GM18519 (cell line): ENCODE data around the gene LHFPL2.
"Not testable (repeated sequence)": the region's sequence is repeated elsewhere in the genome, so short reads cannot be mapped to it uniquely, and the experiment has no call there.

Experiments used
- ATAC-seq: cut with Tn5 transposase; IDR thresholded peaks from one replicate; pipeline ENCODE4 v1.9.1; 2021; ENCODE audit warnings: mild to moderate bottlenecking, moderate library complexity; ENCODE audit not compliant: unreplicated experiment, low FRiP score

LHFPL2 gene

DNA sequence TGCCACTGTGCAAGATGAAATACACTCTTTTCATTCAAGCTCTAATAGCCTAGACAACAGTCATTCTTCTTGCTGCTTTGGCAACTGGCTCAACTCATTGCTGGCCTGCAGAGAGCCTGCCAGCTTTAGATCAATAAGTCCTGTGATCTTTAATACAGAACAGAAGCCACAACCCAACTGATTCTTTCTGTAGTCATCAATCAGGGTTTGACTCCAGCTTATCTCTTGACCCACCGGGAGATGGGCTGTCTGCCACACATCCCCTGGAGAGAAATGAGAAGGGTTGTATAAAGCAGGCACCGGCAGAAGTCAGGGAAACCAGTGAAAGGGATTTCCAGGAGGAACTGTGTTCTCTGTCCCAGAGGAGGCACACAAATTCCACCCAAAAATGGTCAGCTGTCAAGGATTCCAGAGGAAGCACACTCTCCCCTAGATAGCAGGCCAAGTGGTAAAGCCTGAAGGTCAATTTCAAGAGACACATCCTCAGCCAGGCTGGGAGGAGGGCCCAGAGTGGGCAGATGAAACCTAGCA is 24.5 kb downstream of the LHFPL2 start:
- ATAC-seq, result no peak

DNA sequence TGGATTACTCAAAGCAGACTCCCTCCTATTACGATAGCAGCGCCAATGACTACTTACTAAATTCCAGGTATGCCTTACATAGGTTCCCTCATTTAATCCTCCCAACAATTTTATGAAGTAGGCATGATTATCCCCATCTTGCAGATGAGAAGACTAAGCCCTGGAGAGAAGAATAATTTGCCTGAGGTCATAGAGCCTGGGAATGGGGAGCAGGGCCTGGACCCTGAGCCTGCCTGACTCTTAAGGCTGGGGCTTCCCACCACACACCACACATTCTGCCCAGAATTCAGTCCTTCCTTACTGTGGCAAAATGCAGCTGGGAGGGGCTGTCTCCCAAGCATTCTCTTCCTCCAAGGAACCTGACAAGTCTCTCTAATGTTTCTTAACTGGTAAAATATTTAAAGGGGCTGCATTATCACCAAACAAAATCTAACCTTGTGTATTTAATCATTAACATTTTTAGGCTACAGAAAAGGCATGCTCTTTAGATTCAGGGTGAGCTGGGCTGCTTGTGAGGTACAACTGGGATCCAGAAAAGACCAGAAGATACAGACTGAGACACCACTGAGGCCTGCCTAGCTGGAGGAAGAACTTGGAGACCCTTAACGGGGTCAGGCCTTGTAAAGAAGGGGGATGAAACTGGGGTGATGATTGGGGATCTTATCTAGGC is 26.1 kb downstream of the LHFPL2 start:
- no peak for ATAC-seq

DNA sequence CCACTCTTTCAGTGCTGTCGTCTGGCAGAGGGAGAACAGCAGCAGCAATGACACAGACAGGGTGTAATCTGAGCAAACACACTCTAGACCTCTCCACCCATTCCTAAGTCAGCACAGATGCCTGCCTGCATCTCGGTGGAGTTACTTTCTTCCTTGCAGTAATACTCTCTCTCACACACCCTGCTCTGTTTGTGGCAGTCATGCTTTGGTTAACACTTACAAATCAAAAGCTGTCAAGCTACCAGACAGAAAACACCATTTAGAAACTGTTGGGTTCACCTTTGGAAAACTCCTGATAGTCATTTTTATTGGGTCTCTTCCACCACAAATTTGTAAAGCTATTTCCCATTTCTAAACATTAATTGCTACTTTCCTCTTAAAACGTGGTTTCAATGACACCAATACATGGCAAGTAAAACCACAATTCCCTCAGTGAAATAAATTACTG is 27.3 kb downstream of the LHFPL2 start:
- ATAC-seq, result no peak

DNA sequence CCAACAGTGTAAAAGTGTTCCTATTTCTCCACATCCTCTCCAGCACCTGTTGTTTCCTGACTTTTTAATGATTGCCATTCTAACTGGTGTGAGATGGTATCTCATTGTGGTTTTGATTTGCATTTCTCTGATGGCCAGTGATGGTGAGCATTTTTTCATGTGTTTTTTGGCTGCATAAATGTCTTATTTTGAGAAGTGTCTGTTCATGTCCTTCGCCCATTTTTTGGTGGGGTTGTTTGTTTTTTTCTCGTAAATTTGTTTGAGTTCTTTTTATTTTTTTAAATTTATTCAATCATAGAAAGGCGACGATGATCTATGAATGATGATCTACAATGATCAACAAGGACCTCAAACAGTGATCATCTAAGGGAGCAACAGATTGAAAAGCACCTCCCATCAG is 28.5 kb downstream of the LHFPL2 start:
- ATAC-seq, result not testable (repeated sequence)

DNA sequence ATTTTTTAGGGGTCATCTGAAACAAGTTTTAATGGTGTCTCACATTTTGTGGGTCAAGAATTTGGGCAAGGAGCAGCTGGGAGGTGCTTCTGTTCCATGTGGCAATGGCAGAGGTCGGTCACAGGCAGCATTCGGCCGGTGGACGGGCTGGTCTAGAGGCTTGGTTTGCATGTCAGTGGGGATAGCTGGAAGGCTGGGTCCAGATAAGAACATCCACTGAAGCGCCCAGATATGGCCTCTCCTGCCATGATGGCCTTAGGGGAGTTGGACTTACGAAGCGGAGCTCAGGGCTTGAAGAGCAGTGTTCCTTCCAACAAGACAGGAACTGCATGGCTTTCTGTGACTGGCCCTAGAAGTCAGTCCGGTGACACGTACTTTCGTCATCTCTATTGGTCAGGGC is 30.3 kb downstream of the LHFPL2 start:
- no peak for ATAC-seq

DNA sequence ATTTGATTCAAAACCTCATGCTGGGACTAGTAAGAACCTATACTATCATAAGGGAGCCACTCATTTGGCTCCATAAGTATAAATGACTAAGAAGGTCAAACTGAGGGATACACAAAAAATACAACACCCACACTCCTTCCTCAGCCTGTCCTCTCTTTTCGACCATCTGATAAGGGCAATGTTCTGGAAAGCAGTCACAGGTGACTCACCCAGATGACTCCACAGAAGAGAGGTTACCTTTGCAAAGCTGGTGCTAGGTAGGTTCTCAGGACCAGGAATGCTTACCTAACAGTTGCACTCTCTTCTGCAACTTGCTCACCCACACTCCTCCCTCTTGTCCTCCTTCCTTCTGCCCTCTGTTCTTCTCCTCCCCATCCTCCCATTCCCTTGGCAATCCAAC is 32.9 kb downstream of the LHFPL2 start:
- no peak for ATAC-seq

DNA sequence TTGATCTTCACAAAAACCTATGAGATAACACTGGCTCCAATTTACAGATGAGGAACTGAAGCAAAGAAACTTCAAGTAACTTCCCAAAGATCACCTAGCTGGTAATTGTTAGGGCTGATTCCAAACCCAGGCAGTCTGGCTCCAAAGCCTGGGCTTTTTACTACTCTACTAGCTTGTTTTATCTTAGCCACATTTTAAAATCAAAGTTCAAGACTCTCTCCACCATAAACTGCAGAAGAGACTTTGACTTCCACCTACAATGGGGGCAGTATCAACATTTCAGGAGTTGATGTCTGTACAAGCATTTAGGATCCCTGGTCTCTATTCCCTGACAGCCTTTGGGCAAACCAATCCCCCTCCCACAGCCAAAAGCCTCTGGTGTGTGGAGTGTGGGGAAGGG is 33.8 kb downstream of the LHFPL2 start:
- no peak for ATAC-seq

DNA sequence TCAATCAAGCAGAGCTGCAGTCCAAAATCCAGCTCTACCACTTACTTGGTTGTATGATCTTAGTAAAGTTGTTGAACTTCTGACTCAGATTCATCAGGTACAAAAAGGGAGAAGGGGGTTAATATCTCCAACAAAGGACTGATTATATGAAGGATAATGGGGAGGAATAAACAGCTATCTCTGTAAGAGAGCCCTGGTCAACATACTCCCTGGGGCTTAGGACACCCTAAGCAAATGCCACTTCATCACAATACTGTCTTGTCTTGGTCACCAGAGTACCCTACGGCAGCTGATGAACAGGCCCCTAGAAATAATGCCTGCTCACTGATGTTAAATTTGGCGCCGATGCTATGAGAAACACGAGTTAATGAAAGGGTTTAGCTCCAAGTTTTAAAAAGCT is 34.8 kb downstream of the LHFPL2 start:
- no peak for ATAC-seq

DNA sequence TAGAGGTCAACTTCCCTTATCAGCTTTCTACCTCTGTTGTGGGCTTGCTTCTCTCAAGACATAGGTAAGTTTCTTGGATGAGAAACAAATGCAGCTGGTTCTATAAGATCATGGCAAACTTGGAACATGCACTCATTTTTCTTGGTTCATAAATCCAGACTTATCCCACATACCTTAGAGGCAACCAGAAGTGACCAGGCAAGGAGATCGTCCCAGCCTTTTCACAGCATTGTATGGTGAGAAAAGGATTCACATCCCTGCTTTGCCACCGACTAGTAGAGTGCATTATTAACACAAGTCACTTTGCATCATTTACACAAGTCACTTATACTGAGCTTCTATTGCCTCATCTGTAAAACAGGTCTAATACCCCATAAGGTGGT is 35.4 kb downstream of the LHFPL2 start:
- no peak for ATAC-seq

DNA sequence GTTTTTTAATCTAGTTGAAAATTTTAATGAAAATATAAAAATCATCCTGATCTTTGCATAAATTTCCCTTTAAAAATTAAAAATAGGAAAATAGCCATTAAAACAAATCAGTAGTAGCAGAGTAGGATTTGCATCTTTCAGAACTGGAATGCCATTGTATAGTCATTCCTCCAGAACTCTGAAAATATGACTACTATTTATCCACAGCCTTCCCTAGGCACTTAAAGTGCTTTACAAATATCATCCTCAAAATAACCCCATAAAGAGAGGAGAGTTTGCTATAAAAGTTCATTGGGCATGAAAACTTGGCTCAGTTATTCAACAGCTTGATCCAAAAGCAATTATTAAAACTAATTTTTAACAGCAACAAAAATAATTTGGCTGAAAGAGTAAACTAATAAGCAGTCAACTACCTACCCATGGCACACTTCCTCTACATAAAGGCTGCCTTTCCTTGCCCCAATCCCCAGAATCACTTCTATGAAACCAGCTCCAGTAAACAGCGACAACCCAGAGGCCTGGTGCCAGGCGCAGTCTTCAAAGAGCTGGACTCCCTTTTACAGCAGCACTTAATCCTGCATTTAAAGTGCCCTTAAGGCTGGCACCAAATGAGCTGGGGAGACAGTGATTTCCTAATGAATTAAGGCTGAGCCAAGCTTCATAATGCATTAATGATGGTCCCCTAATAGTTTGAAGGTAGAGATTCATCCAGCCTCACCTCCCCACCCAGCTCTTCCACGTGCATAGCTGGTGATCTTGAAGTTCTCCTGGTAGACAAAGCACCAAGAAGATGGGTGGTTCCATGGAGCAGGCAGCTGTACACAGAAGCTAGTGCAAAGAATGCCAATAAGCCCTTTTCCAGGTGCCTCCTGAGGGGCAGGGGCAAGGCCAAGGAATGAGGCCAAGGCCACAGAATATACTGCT is 36.1 kb downstream of the LHFPL2 start:
- ATAC-seq, result no peak

DNA sequence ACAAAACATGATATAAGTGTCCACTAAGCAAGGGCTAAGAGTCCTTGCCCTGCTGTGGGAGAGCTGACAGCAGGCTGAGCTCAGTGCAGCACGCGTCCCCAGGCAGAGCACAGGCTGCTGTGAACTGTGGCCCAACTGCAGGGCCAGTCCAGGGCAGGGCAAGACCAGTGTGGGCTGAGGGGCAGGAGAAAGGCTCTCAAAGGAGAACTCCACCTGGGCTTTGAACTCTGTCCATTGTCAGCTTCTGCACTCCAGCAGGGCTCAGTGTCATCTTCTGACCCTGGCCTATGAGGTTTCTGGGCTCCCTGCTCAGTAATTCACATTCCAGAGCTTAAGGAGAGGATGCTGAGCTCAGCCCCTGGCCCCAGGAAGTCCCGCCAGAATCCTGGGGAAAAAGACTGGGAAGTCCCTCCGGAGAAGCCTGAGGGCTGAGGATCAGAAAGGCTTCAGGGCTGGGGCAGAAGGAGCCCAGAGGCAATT is 37.4 kb downstream of the LHFPL2 start:
- ATAC-seq, result no peak

DNA sequence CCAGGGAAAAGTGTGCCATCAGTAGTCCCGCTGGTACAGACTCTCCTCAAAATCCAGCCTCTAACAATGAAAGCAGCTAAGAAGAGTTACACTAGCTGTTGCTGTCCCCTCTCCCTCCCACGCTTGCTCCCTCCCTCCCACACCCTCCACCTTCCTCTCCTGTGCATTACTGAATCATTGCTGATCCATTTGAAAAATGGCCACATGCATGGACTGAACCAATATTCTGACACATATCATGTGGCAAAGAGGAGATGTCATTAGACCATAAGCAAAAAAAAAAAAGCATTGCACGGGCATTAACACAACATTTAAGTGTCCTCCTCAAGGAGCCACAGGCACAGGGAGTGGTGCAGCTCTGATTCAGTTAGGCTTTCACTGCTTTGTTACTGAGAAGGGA is 37.9 kb downstream of the LHFPL2 start:
- no peak for ATAC-seq

DNA sequence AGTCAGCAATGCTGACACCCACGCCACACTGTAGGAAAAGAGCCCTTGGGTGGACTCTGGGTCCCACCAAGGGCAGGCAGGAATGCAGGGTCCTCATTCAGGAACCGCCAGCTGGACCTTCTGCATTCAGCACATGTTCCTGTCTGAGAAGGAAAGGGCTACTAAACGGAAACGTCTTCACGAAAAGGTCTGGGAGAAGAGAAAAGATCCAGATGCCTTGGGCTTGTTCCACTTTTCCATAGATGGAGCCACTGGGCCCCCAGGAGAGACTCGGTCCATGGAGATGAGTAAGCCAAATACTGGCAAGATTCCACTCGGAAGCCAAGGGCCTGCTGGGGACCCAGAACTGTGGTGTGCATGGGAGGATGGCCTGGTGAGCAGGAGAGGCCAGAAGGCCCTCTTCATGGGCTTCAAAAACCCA is 38.4 kb downstream of the LHFPL2 start:
- no peak for ATAC-seq

DNA sequence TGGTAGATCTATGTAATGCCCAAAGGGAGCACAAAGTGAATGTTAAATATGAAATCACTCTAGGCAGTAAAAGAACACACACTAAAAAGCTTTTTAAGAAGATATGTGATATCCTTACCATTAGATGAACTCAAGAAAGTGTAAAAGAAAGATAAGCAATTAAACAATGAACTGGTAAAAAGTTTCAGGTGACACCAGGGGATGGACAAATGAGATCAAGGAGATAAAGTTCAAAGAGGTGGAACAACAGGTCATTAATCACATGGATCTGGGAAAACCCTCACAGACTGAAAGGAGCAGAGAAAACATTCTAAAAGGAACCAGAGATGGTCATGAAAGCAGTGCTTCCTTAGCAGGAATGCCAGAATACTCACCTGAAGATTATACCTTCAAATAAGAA is 40.7 kb downstream of the LHFPL2 start:
- ATAC-seq, result no peak

DNA sequence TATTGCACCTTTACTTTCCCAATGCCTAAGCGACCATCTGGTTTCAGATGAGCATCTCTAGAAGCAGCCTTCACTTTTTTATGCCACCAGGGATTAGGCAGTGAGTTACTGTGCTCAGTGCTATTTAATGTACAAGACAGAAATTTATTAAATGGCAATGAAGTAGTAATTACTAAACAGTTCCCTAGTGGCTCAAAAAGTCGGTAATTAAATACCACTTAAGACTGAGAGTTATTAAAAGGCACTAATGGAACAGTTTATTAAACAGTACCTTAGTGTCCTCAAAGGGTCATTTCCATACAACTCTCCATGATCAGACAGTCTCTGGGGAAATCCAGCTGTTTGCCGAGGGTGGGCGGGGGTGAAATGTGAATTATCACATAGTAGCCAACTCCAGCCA is 42.3 kb downstream of the LHFPL2 start:
- ATAC-seq, result no peak

DNA sequence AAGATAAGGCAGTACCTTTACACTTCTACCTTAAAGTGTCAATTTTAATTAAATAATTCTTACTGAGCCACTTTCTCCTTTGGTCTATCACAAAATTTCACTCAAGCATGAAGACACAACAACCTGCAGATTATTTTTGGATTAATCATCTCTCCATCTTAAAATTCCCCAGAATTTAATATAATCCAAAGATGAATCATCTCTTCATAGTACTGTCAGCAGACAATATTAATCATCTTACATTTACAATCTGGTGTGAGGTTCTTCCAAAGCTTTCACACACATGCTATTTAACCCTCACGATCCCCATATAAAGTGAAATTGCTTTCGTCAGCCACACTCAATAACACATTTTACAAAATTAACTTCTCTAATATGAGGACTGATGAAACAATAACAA is 43.0 kb downstream of the LHFPL2 start:
- ATAC-seq, result no peak

DNA sequence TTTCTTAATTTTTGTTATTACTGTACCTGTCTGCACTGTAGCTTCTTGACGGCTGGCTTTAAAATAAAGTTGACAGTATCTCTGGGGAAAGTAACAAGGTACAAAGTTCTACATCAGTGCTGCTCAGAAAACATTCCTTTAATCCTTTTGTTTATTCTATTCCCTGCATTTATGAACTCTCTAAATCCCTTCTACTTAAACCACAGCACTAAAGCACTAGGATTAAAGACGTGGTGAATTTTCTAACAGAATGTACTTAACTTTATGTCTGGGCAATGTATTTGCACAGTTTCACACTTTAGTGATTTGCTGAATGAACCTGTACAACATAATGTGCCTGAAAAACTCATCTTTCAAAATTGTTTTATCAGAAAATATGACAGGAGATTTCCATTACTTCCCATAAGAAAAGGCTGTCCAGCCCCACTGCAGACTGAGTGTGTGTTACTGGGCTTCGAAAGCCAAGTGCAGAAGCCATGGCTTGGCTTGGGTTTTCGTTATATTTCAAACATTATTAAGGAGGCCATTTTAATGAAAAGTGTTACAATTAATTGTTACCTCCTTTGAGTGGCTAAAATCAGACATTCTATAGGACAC is 43.8 kb downstream of the LHFPL2 start:
- ATAC-seq, result no peak

DNA sequence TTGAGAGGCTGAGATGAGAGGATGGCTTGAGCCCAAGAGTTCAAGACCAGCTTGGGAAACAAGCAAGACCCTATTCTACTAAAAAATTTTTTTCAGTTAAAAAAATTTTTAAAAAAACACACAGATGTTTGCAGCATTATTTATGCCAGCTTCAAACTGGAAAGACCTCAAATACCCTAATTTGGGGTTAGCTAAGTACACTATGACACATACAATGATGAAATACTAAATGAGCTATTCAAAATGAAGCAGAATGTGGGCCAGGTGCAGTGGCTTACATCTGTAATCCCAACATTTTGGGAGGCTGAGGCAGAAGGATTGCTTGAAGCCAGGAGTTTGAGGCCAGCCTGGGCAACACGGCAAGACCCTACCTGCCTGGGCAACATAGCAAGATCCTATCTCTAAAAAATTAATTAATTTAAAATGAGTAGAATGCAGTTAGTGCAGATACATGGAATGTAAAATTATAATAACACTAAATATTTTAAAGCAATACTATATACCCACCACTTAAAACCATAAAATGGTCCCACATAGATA is 44.9 kb downstream of the LHFPL2 start:
- ATAC-seq, result no peak

DNA sequence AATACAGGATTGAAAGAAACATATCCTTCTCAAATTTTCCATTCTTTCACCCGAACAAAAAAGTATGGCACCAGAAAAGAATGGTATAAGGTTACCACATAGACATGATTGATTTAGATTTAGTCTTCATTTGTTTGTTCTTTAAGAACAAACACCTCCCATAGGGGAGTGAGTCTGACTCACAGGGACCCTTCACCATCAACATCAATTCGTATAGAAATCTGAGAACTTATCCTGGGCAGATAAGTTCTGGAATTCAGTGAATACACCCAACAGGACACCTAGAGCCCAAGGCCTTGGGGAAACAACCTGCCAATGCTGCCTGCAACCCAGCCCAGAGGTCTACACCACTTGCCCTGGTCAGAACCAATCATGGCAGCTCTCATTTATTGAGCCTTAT is 46.2 kb downstream of the LHFPL2 start:
- ATAC-seq, result no peak

DNA sequence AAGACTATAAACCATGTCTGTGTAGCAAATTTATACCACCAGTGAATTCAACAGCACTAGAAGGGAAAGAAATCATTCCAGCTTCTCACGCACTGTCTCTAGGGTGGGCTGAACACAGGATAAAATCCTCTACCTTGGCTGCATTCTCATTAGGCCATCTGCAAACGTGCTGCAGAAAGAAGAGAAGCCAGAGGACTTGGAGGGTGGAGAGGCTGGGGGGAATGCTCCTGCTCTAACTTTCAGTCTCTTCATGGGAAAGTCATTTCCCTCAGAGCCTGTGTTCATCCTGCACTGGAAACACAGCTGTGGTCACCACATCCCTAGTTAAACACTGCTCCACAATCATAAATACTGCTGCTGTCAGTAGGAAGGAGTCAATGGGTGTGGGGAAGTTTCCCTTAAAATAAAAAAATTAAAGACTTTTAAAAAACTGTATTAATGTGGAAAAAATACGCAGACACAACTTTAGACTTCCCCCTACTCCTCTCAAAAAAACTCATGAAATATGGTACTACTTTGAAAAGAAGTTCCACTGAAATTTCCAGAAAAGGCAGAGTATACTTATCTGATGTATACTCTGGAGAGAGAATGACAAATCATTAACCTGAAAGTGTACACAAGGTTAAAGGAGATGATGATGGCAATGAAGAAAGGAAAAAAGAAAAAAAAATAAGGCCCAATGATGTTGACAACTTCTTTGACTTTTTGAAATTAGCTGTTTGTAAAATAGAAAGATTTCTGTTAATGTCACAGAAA is 46.8 kb downstream of the LHFPL2 start:
- ATAC-seq, result no peak
